Right cardiac atrium (tissue), 5 donors: ENCODE measurements around the gene RIOK2. TPM values are rescaled to one million over a fixed set of nuclear protein-coding genes. Genes with fewer than 3 reads are reported as not detected.
A peak's percentile ranks its signal among the peaks of the same experiment; 100 is the strongest.

ENCODE experiments used
- ATAC-seq, 2 donors: fragments of 200-7000 bp; cut with Tn5 transposase; one replicate each; pipeline versions ENCODE4 v1.8.0 to v1.9.1; 2020; ENCODE audit warnings: moderate library complexity in 2 of 2, mild to moderate bottlenecking in 1 of 2
- DNase-seq, 3 donors: peaks; one replicate each; pipeline ENCODE4 v3.0.0-alpha.2; 2020
- H3K27ac ChIP-seq: one replicate; pipeline ENCODE4 v1.5.1; 2013; ENCODE audit warnings: mild to moderate bottlenecking, low read length, control low read depth, moderate library complexity
- H3K27me3 ChIP-seq: one replicate; pipeline ENCODE4 v1.6.1; 2013; ENCODE audit not compliant: control insufficient read depth, insufficient read depth
- H3K4me1 ChIP-seq: one replicate; pipeline ENCODE4 v1.6.1; 2013; ENCODE audit warnings: low read length; ENCODE audit not compliant: control insufficient read depth, insufficient read depth
- H3K4me3 ChIP-seq: one replicate; pipeline ENCODE4 v1.5.1; 2013; ENCODE audit warnings: low read length, control low read depth
- H3K9me3 ChIP-seq: one replicate; pipeline ENCODE4 v1.6.1; 2013; ENCODE audit warnings: low read length; ENCODE audit not compliant: control insufficient read depth
- WGBS: extraction: QIAGEN DNeasy Blood & Tissue Kit; methylation state at CpG from one replicate; pipeline ENCODE4 v1.1.7; 2013; 5-methylcytosine and 5-hydroxymethylcytosine counted together
- intact Hi-C, 4 donors: fragments of 100-400 bp; cut with DNase I; formaldehyde crosslinking; loops; one replicate each; pipeline versions ENCODE4 v1.11.0 to v1.14.0; 2022 to 2023
- polyA plus RNA-seq: library from polyadenylated mRNA; stranded (reverse); fragments of 200-250 nt; gene quantifications from one replicate; pipeline ENCODE4 v1.2.3, GENCODE V29; 2013
- total RNA-seq, 4 donors: library from RNA; stranded (reverse); fragmentation: NEBNext Ultra II Directional; extraction: Animal tissue kit (Norgen Biotek cat#: 25700); gene quantifications; one replicate each; pipeline ENCODE4 v1.2.1, GENCODE V29; 2021
- donor health status: healthy with polysubstance abuse.
- donor health status: DM: no; HTN: yes; CAD: no.
- donor health status: DM: no; HTN: no; CAD: no.
- donor health status: DM: no; HTN: yes; CAD: no; lungs with severe emphysema.
- donor health status: DM: yes; HTN: yes; CAD: no.

Gene RIOK2
- total and polyA plus RNA-seq, 5 donors, result 12.9 to 24.4 (median 22.3) TPM

GRCh38 chr5:97127727-97128126, 55.3 kb downstream of the RIOK2 start:
- no peak overlapping the region for H3K4me3 ChIP-seq
- DNase-seq (no peak), ATAC-seq (no peak)
- 92% methylated on average over 1 of the region's 1 CpG for WGBS
- H3K4me1 ChIP-seq, result no peaks in the 10 kb centered on the region
- intact Hi-C loops, result no loop called here
- H3K9me3 ChIP-seq, result no peaks in the 10 kb centered on the region
- no peaks in the 10 kb centered on the region for H3K27me3 ChIP-seq
- no peak overlapping the region for H3K27ac ChIP-seq

GRCh38 chr5:97125125-97125683, 57.8 kb downstream of the RIOK2 start:
- Histone ChIP-seq H3K27ac (no peak overlapping the region), H3K4me1 (no peaks in the 10 kb centered on the region), H3K9me3 (no peaks in the 10 kb centered on the region), H3K4me3 (no peak overlapping the region), H3K27me3 (no peaks in the 10 kb centered on the region)
- 78% methylated on average over 3 of the region's 3 CpGs for WGBS
- ATAC-seq, result no peak
- intact Hi-C loops, result no loop called here
- no peak for DNase-seq

DNA sequence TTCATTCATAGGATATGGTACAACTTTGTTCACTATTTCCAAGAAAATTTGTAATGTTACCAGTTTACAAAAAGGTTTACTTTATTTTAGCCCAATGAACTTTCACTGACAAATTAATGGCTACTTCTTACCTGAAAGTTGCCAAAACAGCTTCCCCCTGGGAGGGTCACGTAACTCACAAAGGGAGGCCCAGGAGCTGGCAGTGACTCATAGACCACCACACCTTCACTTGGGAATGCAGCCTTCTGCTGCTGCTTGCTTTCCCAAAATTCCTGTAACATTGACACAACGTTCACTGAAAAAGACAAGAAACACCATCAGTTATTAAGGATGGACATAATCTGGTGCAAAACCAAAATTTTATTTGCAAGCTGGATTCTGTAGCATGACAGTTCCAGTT, 58.7 kb downstream of the RIOK2 start:
- H3K4me3 ChIP-seq, result no peak overlapping the region
- intact Hi-C loops, result no loop called here
- 67% methylated on average over 2 of the region's 2 CpGs for WGBS

GRCh38 chr5:97121848-97122247, 61.2 kb downstream of the RIOK2 start:
- H3K4me3 ChIP-seq, result no peak overlapping the region
- DNase-seq (no peak), ATAC-seq (no peak)
- intact Hi-C loops, result no loop called here
- no peak overlapping the region for H3K27ac ChIP-seq
- no peaks in the 10 kb centered on the region for H3K9me3 ChIP-seq
- H3K4me1 ChIP-seq, result no peaks in the 10 kb centered on the region
- no peaks in the 10 kb centered on the region for H3K27me3 ChIP-seq
- WGBS, result 92% methylated on average over 5 of the region's 5 CpGs

More for the DNA sequence above, 58.7 kb downstream of the RIOK2 start:
- ATAC-seq, result no peak
- no peaks in the 10 kb centered on the region for H3K27me3 ChIP-seq
- DNase-seq, result no peak
- H3K9me3 ChIP-seq, result no peaks in the 10 kb centered on the region
- no peak overlapping the region for H3K27ac ChIP-seq
- no peaks in the 10 kb centered on the region for H3K4me1 ChIP-seq

- 79% methylated on average over 2 of the region's 2 CpGs for WGBS
- intact Hi-C loops, result no loop called here
Measured at GRCh38 chr5:97120195-97120594, 62.9 kb downstream of the RIOK2 start.

GRCh38 chr5:97119007-97119390, 64.0 kb downstream of the RIOK2 start:
- no peak overlapping the region for H3K4me3 ChIP-seq
- no peak overlapping the region for H3K27ac ChIP-seq
- H3K4me1 ChIP-seq, result no peaks in the 10 kb centered on the region
- no peak for DNase-seq
- WGBS, result 85% methylated on average over 2 of the region's 2 CpGs
- intact Hi-C loops, result no loop called here
- H3K27me3 ChIP-seq, result no peaks in the 10 kb centered on the region
- no peaks in the 10 kb centered on the region for H3K9me3 ChIP-seq
- ATAC-seq, result no peak

More at GRCh38 chr5:97120195-97120594, 62.9 kb downstream of the RIOK2 start:
- Histone ChIP-seq H3K27ac (no peak overlapping the region), H3K27me3 (no peaks in the 10 kb centered on the region), H3K4me3 (no peak overlapping the region), H3K9me3 (no peaks in the 10 kb centered on the region), H3K4me1 (no peaks in the 10 kb centered on the region)
- DNase-seq (no peak), ATAC-seq (no peak)

DNA sequence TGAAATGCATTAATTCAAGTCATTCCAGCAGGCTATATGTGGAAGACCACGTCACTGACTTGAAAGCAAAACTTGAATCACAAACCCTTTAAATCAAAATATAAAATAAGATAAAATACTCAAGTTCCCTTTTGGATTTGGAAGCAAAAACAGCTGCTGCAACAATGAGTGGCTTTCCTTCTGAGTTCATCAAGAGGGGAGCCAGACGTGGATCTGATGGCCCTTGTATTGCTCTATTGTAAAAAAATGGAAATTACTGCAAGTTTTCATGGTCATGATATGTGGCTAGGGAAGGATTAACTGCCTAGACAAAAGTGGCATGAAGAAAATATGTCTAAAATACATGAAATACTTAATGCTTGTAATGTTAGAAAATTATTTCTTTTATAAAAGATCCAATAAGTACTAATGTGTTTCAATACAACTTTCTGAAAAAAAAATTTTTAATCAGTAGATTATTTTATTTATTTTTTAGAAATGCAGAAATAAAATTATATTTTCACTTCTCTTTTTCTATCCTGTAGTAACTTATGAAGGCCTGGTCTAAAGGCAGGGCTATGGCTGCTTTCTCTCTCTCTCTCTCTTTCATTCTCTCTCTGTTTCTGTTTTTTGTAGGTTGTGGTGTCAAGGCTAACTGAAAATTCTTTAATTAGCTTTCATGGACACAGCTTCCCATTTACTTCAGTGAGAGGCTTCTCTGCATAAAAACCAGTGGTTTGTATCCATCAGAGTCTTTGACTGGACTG, 64.6 kb downstream of the RIOK2 start:
- WGBS, result 57% methylated on average over 2 of the region's 2 CpGs

DNA sequence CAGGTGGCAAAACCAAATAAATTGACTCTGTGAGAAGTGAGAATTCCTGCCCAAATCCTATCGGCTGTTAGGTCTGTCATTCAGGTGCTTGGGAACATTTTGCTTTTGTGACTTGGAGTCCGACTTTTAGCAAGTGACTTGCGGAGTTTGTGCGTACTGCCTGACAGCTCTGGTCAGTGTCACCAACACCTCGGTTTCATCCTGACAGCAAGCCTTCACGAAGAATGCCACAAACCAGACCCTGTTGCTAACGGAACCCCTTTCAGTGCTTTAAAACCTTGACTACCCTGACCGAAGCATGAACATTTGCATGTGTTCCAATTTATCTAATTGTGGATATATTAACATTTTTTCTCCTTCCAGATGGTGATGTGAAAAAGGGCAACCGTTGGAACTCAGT, 67.1 kb downstream of the RIOK2 start:
- Histone ChIP-seq H3K4me1 (no peaks in the 10 kb centered on the region), H3K27me3 (no peaks in the 10 kb centered on the region), H3K9me3 (no peaks in the 10 kb centered on the region), H3K4me3 (no peak overlapping the region), H3K27ac (no peak overlapping the region)
- intact Hi-C loops, result no loop called here
- ATAC-seq (peak; percentile 67 to 77), DNase-seq (peak; percentile 63 to 71 (median 66))
- WGBS, result 46% methylated on average over 9 of the region's 9 CpGs

More for the DNA sequence above, 64.6 kb downstream of the RIOK2 start:
- Histone ChIP-seq H3K27ac (no peak overlapping the region), H3K27me3 (no peaks in the 10 kb centered on the region), H3K4me3 (no peak overlapping the region), H3K9me3 (no peaks in the 10 kb centered on the region), H3K4me1 (no peaks in the 10 kb centered on the region)
- DNase-seq (no peak), ATAC-seq (no peak)
- intact Hi-C loops, result no loop called here

DNA sequence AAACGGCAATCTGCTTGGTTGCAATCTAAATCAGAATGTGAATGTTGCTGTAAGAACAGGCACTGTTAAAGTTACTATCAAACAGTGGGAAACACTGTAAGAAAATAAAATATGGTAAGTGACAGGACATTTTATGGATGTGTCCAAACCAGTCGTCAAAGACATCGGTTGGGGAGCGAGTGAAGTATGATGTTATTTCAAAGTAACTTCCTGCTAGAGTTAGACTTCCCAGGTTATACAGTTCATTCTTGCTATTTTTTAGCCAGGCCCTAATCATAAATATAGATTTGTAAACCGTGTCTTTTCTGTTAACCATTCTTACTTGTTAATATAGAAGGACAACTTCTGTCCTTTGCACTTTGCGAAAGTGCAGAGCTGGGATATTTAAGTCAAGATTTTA, 70.8 kb downstream of the RIOK2 start:
- DNase-seq, result no peak
- H3K4me1 ChIP-seq, result no peaks in the 10 kb centered on the region
- no peak overlapping the region for H3K27ac ChIP-seq
- no peak overlapping the region for H3K4me3 ChIP-seq
- no peaks in the 10 kb centered on the region for H3K27me3 ChIP-seq
- ATAC-seq, result no peak
- H3K9me3 ChIP-seq, result no peaks in the 10 kb centered on the region
- intact Hi-C loops, result no loop called here
- 77% methylated on average over 6 of the region's 6 CpGs for WGBS

DNA sequence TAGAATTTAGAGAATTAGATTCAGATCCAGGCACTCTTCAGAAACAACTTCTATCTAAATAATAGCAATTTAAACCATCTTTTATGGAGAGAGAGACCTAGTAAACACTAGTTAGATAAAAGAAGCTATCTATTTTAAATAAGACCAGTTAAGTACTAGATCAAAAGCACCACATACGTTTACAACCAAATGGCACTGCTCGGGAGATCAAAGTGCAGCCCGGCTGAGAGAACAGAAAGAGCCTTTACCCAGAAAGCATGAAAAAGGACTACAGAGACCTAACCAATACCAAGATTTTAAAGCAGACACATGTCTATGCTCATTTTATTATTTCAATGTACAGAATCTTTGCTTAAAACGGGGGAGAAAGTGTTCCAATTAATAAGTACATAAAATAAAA, 71.4 kb downstream of the RIOK2 start:
- DNase-seq (no peak), ATAC-seq (no peak)
- H3K9me3 ChIP-seq, result no peaks in the 10 kb centered on the region
- H3K27ac ChIP-seq, result no peak overlapping the region
- intact Hi-C loops, result no loop called here
- H3K4me1 ChIP-seq, result no peaks in the 10 kb centered on the region
- 66% methylated on average over 4 of the region's 4 CpGs for WGBS
- H3K27me3 ChIP-seq, result no peaks in the 10 kb centered on the region
- H3K4me3 ChIP-seq, result no peak overlapping the region

GRCh38 chr5:97111004-97111403, 72.0 kb downstream of the RIOK2 start:
- no peaks in the 10 kb centered on the region for H3K4me1 ChIP-seq
- ATAC-seq (no peak), DNase-seq (no peak)
- no peak overlapping the region for H3K27ac ChIP-seq
- H3K9me3 ChIP-seq, result no peaks in the 10 kb centered on the region
- intact Hi-C loops, result no loop called here
- H3K27me3 ChIP-seq, result no peaks in the 10 kb centered on the region
- 90% methylated on average over 5 of the region's 5 CpGs for WGBS
- no peak overlapping the region for H3K4me3 ChIP-seq
